Activated CD8-positive, alpha-beta memory T cell treated with anti-CD3 and anti-CD28 coated beads, Interleukin-2, amount 50 U/mL, for 1 hour (primary cell): ENCODE measurements around the gene PREB.

Experiments
- DNase-seq: peaks from one replicate; pipeline ENCODE4 v3.0.0-alpha.2; 2020; ENCODE audit errors: extremely low read depth

The PREB gene

DNA sequence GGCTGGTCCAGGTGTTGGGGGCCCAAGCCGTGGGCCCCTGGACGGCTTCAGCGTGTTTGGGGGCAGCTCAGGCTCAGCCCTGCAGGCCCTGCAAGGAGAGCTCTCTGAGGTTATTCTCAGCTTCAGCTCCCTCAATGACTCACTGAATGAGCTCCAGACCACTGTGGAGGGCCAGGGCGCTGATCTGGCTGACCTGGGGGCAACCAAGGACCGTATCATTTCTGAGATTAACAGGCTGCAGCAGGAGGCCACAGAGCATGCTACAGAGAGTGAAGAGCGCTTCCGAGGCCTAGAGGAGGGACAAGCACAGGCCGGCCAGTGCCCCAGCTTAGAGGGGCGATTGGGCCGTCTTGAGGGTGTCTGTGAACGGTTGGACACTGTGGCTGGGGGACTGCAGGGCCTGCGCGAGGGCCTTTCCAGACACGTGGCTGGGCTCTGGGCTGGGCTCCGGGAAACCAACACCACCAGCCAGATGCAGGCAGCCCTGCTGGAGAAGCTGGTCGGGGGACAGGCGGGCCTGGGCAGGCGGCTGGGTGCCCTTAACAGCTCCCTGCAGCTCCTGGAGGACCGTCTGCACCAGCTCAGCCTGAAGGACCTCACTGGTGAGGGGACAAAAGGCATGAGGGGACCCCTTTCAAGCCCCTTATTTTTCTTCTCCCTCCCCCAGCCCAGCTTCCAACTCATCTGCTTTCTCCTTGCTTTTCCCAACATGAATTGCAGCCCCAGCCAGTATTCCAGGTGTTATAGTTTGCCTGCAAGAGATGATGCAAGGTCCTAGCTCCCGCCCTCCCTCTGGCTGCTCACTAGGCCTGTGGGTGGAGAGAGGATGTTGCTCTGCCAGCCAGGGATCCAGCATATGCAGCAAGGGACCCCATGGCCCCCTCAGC lies 50.8 kb downstream of the PREB start:
- DNase-seq = no peak

- no peak for DNase-seq
These were observed 51.5 kb downstream of the PREB start for GRCh38 chr2:27082773-27083409.

DNA sequence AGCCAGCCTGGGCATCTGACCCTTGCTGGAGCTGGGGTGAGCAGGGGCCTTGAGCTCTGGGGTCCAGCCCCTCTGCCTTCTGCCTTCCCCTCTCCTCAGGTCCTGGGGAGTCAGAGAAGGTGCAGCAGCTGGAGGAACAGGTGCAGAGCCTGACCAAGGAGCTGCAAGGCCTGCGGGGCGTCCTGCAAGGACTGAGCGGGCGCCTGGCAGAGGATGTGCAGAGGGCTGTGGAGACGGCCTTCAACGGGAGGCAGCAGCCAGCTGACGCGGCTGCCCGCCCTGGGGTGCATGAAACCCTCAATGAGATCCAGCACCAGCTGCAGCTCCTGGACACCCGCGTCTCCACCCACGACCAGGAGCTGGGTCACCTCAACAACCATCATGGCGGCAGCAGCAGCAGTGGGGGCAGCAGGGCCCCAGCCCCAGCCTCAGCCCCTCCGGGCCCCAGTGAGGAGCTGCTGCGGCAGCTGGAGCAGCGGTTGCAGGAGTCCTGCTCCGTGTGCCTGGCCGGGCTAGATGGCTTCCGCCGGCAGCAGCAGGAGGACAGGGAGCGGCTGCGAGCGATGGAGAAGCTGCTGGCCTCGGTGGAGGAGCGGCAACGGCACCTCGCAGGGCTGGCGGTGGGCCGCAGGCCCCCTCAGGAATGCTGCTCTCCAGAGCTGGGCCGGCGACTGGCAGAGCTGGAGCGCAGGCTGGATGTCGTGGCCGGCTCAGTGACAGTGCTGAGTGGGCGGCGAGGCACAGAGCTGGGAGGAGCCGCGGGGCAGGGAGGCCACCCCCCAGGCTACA lies 52.3 kb downstream of the PREB start:
- no peak for DNase-seq
